Germinal center (tissue), 1 donor: Measurements from ENCODE around the gene ACSM6.
"Not testable (repeated sequence)": the region's sequence is repeated elsewhere in the genome, so short reads cannot be mapped to it uniquely, and the experiment has no call there.

Source experiments
- DNase-seq: peaks from one replicate; pipeline ENCODE4 v3.0.0; 2012; ENCODE audit warnings: mixed read lengths, low spot score

ACSM6 gene

DNA sequence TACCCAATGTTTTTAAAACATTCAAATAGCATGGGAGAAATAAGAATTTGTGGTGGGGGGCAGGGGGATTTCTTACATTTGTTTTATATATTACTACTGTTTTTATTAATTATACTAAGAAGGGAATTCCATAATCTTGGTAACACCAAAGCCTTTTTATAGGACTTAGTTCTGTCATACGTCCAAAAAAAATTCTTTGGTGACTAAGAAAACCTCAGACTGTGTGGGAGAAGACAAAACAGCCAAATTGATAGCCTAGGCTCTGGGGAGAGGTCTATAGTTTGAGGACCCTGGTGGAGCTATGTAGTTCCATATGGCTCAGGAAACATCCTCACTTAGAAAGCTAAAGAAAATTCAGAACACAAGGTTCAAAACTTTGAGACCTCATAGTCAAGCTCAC is 23.4 kb downstream of the ACSM6 start:
- DNase-seq = no peak

DNA sequence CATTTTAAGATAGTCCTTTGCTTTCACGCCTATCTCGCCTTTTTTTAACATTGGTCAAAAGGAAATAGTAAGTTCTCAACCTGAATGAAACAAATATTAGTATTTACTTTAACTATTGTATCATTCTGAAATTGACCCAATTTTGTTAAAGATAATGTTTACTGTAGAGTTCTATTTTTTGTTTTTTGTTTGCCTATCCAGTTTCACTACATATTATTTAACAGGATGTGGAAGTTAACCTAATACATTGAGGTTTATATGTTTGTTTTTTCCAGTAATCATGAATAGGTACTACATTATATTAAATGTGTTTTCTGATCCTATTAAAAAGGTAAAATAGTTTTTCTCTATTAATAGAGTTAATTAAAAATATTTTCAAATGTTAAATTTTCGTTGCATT is 26.5 kb downstream of the ACSM6 start:
- no peak for DNase-seq

DNA sequence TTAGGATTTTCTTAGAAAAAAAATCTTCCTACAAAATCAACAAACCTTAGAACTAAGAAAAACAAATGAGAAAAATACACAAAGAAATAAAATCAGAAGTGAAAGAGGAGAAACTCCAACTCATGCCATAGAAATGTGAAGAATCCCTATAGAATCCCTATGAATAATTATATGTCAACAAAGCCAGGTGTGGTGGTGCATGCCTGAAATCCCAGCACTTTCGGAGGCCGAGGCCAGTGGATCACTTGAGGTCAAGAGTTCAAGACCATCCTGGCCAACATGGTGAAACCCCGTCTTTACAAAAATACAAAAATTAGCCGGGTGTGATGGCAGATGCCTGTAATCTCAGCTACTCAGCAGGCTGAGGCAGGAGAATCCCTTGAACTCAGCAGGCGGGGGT is 27.1 kb downstream of the ACSM6 start:
- DNase-seq = no peak

- no peak for DNase-seq
Measured at GRCh38 chr10:95225136-95225535, 31.1 kb downstream of the ACSM6 start.

DNA sequence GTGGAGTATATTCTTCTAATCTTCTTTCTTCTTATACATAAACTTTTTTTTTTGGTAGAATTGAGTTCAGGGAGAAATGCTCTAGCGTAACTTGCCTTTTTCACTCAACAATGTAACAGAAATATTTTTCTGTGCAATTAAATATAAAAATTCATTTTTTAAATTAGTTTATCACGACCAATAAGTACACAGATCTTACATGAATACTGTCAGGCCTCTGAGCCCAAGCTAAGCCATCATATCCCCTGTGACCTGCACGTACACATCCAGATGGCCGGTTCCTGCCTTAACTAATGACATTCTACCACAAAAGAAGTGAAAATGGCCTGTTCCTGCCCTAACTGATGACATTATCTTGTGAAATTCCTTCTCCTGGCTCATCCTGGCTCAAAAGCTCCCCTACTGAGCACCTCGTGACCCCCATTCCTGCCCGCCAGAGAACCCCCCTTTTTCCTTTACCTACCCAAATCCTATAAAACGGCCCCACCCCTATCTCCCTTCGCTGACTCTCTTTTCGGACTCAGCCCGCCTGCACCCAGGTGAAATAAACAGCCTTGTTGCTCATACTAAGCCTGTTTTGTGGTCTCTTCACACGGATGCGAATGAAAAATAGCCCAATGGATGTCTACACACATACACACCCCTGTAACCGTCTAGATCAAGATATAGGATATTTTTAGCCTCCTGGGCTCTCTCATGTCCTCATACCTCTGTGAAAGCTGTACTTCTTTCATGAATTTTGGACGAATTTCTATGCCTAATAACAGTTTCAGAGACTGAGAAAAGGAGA is 35.1 kb downstream of the ACSM6 start:
- not testable (repeated sequence) for DNase-seq

DNA sequence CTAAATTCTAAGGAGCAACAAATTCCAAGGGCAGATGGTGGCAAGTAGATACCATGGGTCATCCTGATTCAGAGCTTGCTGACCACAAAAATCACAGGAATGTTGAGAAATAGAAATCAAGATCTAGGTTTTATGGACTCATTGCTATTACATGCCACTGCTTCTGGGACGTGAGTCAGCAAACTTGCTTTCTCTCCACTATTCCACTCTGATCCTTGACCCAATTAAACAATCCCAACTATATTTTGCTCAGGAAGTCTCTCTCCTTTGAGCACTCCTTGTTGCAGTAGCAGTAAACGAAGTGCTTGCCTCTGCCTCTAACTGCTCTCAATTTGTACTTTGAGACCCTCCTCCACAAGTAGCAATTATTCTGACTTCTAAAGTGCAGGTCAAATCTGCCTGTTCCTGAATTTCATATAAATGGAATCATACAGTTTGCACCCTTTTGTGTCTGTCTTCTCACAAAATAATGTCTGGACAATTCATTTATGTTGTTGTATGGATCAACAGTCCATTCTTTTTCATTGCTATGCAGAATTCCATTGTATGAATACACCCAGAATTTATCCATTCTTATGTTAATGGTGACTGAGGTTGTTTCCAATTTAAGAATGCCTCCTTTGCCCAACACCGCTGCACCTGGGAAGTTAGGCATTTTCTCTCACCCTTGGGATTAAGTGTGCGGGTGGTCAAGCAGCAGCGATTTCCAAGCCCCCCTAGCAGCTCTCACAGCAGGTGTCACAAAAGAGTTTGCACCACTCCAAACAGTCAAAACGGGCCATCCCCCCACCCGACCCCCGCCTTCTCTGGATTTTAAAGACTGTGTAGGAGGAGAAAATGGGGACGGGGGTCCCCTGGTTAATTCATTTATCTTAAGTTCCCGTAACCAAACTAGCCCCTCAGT is 35.9 kb downstream of the ACSM6 start:
- no peak for DNase-seq

DNA sequence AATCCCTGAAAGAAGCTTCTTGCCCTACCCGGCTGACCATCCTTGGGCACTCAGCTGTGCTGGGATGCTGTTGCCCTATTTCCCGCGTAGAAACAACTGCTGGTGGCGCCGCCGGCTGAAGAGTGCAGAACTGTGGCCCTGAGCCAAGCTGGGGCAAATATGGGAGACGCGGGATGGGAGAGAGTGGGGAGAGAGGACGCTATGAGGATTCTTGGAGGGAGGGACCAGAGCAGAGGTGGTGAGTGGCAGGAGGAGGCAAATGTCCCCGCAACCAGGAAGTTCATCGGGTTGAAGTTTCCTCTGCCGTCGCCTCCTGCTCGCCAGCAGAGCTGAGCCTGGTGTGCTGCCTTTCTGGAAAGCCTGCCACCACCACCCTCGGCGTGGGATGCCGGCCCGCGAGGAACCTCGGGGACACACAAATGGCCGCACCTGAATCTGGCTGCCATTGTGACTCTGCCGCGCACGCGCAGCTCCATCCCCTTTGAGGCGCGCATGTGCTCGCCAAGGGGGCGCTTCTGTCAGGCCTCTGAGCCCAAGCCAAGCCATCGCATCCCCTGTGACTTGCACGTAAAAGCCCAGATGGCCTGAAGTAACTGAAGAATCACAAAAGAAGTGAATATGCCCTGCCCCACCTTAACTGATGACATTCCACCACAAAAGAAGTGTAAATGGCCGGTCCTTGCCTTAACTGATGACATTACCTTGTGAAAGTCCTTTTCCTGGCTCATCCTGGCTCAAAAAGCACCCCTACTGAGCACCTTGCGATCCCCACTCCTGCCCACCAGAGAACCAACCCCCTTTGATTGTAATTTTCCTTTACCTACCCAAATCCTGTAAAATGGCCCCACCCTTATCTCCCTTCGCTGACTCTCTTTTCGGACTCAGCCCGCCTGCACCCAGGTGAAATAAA is 36.9 kb downstream of the ACSM6 start:
- peak; percentile 61 for DNase-seq

- no peak for DNase-seq
Measured at GRCh38 chr10:95233377-95234034, 39.5 kb downstream of the ACSM6 start.

DNA sequence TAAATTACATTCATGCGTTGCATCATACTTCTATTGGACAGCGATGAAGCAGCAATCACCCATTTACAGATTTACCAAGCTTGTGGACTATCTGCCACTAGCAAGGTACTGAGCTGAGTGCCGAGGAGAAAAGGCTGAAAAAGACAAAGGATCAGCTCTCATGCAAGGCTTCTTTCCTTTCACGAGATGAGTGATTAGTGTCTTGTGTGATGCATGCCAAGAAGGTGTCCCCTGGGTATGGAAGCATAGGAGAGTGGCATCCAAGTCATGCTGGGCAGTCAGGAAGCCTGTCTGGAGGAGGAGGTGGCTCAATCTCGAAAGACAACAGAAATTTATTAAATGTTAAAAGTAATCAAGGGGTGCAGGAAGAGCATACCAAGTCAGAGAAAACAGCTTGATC is 40.9 kb downstream of the ACSM6 start:
- DNase-seq = no peak

GRCh38 chr10:95235676-95236067 is 41.6 kb downstream of the ACSM6 start:
- DNase-seq = no peak

GRCh38 chr10:95236068-95236903 is 42.2 kb downstream of the ACSM6 start:
- no peak for DNase-seq

DNA sequence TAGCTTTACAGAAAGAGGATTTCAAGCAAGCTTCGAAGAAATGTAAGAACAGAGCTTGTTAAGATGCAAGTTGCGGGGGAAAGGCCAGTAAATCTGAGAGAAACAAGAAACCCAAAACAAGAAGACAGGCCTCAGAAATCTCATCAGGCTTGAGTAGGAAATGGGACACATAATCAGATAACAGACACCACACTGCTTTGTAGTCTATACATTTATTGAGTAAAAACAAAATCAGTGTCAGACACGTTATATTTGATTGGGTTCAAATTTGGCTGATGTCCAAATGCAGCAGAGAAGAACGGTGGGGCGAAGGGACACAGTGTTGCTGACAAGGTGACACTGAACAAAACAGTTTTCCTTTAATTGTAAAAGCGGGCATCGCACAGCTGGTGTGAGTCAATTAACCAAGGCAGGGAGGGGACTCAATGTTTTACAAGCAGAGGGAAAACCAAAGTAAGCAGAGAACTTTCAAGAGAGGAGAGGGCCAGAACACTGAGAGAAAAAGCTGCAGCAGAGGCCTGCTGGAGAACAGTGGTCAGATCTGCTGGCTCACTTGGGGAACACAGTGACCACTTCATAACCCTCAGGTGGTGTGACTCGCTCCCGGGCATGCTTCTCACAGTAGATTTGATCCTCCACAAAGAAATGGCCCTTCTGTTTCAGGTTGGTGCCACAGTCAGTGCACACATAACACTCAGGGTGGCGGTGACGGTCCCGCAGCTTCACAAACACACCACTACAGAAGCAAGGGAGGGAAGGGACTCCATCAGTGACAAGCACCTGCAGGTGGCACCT is 43.5 kb downstream of the ACSM6 start:
- DNase-seq = no peak

GRCh38 chr10:95240096-95240495 is 46.1 kb downstream of the ACSM6 start:
- not testable (repeated sequence) for DNase-seq

DNA sequence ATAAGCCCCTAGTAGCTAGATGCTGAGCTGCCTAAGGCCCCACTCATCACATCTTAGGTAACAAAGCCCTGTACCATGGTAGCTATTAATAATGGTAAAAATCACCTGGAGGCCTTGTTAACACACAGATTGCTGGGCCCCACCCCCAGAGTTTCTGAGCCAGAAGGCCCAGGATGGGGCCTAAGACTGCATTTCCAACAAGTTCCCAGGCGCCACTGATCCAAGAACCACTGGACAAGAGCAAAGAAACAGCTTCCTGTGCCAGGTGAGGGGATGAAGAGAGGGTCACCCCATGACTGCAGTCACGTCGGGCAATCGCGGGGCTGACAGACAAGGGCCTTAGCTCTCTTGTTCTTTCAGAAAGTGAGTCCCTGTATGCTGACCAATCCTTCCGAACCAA is 46.8 kb downstream of the ACSM6 start:
- DNase-seq = no peak

DNA sequence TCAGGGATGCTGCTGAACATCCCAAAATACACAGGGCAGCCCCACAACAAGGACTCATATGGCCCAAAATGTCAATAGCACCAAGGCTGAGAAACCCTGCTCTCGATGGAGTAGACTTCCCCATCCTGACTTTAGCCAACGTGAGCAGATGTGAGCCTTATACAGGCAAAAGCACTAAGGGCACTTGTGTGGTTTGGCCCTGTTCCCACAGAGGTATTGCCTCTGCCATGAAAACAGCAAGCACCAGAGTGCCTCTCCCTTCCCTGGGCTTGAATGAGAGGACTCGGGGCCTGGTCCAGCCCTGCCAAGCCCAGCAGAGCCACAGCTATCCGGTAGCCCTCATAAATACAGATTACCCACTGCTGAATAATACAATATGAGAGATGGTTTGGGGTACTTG is 47.5 kb downstream of the ACSM6 start:
- DNase-seq = no peak

DNA sequence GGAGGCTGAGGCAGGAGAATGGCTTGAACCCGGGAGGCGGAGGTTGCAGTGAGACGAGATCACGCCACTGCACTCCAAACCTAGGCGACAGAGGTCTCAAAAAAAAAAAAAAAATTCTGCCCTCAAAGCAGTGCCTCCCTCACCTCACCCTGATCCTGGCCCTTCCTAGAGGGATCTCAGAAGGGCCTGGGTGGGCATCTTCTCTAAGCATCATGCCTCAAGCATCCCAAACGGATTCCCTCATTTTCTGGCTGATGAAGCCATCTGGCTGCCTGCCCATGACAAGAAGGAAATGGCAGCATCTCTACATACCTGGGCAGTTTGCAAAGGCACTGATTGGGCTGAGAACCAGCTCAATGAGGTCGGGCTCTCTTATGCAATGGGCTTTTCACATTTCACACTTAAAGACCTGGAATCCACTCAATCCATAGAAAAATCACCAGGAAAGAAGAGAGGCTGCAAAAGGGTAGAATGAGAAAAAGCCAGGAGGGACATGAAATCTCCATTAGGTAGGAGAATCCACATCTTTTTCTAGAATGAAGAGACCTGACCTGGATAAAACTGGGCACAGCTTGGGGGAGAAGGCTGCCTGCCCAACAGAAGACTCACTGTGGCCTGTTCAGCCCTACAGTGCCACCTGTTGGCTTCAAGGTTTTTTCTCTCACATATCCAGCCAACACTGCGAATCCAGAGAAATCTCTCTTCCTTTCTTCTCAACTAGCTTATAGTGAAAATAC is 48.7 kb downstream of the ACSM6 start:
- DNase-seq = peak; percentile 30

- DNase-seq = no peak
Measured at GRCh38 chr10:95243318-95243617, 49.2 kb downstream of the ACSM6 start.

GRCh38 chr10:95244152-95244551 is 50.1 kb downstream of the ACSM6 start:
- no peak for DNase-seq

GRCh38 chr10:95245425-95246055 is 51.5 kb downstream of the ACSM6 start:
- no peak for DNase-seq
